Testis (tissue), 3 donors: ENCODE data around the gene GAS2L2. TPM values are rescaled to one million over a fixed set of nuclear protein-coding genes. Genes with fewer than 3 reads are reported as not detected.

Experiments used
- polyA plus RNA-seq: library from polyadenylated mRNA; stranded (reverse); fragments of 350-450 nt; fragmentation: Illumina TruSeq; extraction: RNeasy Lipid Tissue Mini Kit (QIAGEN cat#74804); gene quantifications from one replicate; pipeline ENCODE4 v1.2.3, GENCODE V29; 2014; ENCODE audit warnings: low read depth, low replicate concordance; ENCODE audit not compliant: insufficient read depth
- total RNA-seq, 2 donors: library from RNA; depleted of rRNA; stranded (reverse); fragments of >200 nt; gene quantifications; one replicate each; pipeline ENCODE4 v1.2.3, GENCODE V29; 2016

The GAS2L2 gene
- total and polyA plus RNA-seq, 3 donors from 2014 or later: 0.31 to 0.71 (median 0.62) TPM

Other genes starting within 250 kb of the GAS2L2 start
- 1 to 10 TPM; 1.0 to 1.4 TPM for gene SLFN12L, start 215.6 kb downstream of the GAS2L2 start, total RNA-seq
- 0.69 TPM for gene SLFN12L, start 215.6 kb downstream of the GAS2L2 start, polyA plus RNA-seq
- under 1 TPM; 0.37 to 0.55 TPM for gene SLFN14, start 192.4 kb downstream of the GAS2L2 start, total RNA-seq
- gene SLFN14, start 192.4 kb downstream of the GAS2L2 start, polyA plus RNA-seq: 0.30 TPM
- 10 to 100 TPM; 13.6 to 17.3 TPM for gene PEX12, start 174.7 kb downstream of the GAS2L2 start, total RNA-seq
- 15.1 TPM for gene PEX12, start 174.7 kb downstream of the GAS2L2 start, polyA plus RNA-seq
- gene AP2B1, start 165.9 kb downstream of the GAS2L2 start, total RNA-seq: 100 to 1,000 TPM; 132 to 147 TPM
- 310 TPM for gene AP2B1, start 165.9 kb downstream of the GAS2L2 start, polyA plus RNA-seq
- 1 to 10 TPM; 2.5 to 4.8 TPM for gene RASL10B, start 21.6 kb downstream of the GAS2L2 start, total RNA-seq
- 3.8 TPM for gene RASL10B, start 21.6 kb downstream of the GAS2L2 start, polyA plus RNA-seq
- 100 to 1,000 TPM in 1 of 2 donors, 10 to 100 TPM in 1; 48.8 to 102 TPM for gene C17orf50, start 7.6 kb upstream of the GAS2L2 start, total RNA-seq
- gene C17orf50, start 7.6 kb upstream of the GAS2L2 start, polyA plus RNA-seq: 154 TPM
- gene MMP28, start 42.4 kb upstream of the GAS2L2 start, total RNA-seq: 100 to 1,000 TPM; 179 to 237 TPM
- 78.3 TPM for gene MMP28, start 42.4 kb upstream of the GAS2L2 start, polyA plus RNA-seq
- gene TAF15, start 56.2 kb upstream of the GAS2L2 start, total RNA-seq: 100 to 1,000 TPM; 133 to 160 TPM
- gene TAF15, start 56.2 kb upstream of the GAS2L2 start, polyA plus RNA-seq: 185 TPM
- gene HEATR9, start 115.7 kb upstream of the GAS2L2 start, total RNA-seq: 1 to 10 TPM; 6.1 to 7.8 TPM
- gene HEATR9, start 115.7 kb upstream of the GAS2L2 start, polyA plus RNA-seq: 28.3 TPM
- gene CCL5, start 127.1 kb upstream of the GAS2L2 start, total RNA-seq: under 1 TPM in 1 of 2 donors, not detected in 1; 0.87 TPM
- 16.2 TPM for gene CCL5, start 127.1 kb upstream of the GAS2L2 start, polyA plus RNA-seq
- 10 to 100 TPM in 1 of 2 donors, 1 to 10 TPM in 1; 9.6 to 18.6 TPM for gene RDM1, start 177.5 kb upstream of the GAS2L2 start, total RNA-seq
- gene RDM1, start 177.5 kb upstream of the GAS2L2 start, polyA plus RNA-seq: 19.3 TPM
- 10 to 100 TPM; 22.9 to 38.7 TPM for gene LYZL6, start 190.5 kb upstream of the GAS2L2 start, total RNA-seq
- gene LYZL6, start 190.5 kb upstream of the GAS2L2 start, polyA plus RNA-seq: 82.6 TPM
- under 1 TPM in 1 of 2 donors, not detected in 1; 0.24 TPM for gene CCL16, start 228.3 kb upstream of the GAS2L2 start, total RNA-seq
- not detected for gene CCL16, start 228.3 kb upstream of the GAS2L2 start, polyA plus RNA-seq
- gene CCL14, start 233.5 kb upstream of the GAS2L2 start, total RNA-seq: 10 to 100 TPM; 11.4 to 12.3 TPM
- 57.5 TPM for gene CCL14, start 233.5 kb upstream of the GAS2L2 start, polyA plus RNA-seq
- gene CCL15, start 248.3 kb upstream of the GAS2L2 start, total RNA-seq: under 1 TPM in 1 of 2 donors, not detected in 1; 0.87 TPM
- not detected for gene CCL15, start 248.3 kb upstream of the GAS2L2 start, polyA plus RNA-seq